MM.1S (cell line): ENCODE measurements around the gene PTH.
A peak's percentile ranks its signal among the peaks of the same experiment; 100 is the strongest.

ENCODE experiments used
- DNase-seq: peaks from one replicate; pipeline ENCODE4 v3.0.0-alpha.2; 2015
- H2AFZ ChIP-seq: fragments of 300-600 bp; sonication (generic); 2 replicates; pipeline ENCODE4 v1.6.0; 2016; ENCODE audit warnings: antibody characterized with exemption, low read length
- H3F3A ChIP-seq: fragments of 300-600 bp; sonication (generic); 2 replicates; pipeline ENCODE4 v1.6.1; 2016; ENCODE audit warnings: mild to moderate bottlenecking, antibody characterized with exemption, low read length, moderate library complexity, mixed read lengths; ENCODE audit not compliant: insufficient read depth
- H3K27ac ChIP-seq: fragments of 300-600 bp; sonication (generic); 2 replicates; pipeline ENCODE4 v1.5.1; 2016; ENCODE audit warnings: mild to moderate bottlenecking, low read length
- H3K27me3 ChIP-seq: fragments of 300-600 bp; sonication (generic); replicated peaks from 2 replicates; pipeline ENCODE4 v1.6.0; 2016; ENCODE audit warnings: low read length; ENCODE audit not compliant: insufficient read depth
- H3K36me3 ChIP-seq: fragments of 300-600 bp; sonication (generic); replicated peaks from 2 replicates; pipeline ENCODE4 v1.6.1; 2016; ENCODE audit warnings: mild to moderate bottlenecking, low read length, mixed read lengths; ENCODE audit not compliant: insufficient read depth
- H3K4me1 ChIP-seq: fragments of 300-600 bp; sonication (generic); 2 replicates; pipeline ENCODE4 v1.6.1; 2016; ENCODE audit warnings: low read length, mixed read lengths
- H3K4me2 ChIP-seq: fragments of 300-600 bp; sonication (generic); 2 replicates; pipeline ENCODE4 v1.6.0; 2016; ENCODE audit warnings: low read depth, low read length
- H3K4me3 ChIP-seq: fragments of 300-600 bp; sonication (generic); 2 replicates; pipeline ENCODE4 v1.5.1; 2016; ENCODE audit warnings: low read length, mixed read lengths
- H3K79me2 ChIP-seq: fragments of 300-600 bp; sonication (generic); 2 replicates; pipeline ENCODE4 v1.6.1; 2016; ENCODE audit warnings: mixed run types, low read length, mixed read lengths
- H3K9ac ChIP-seq: fragments of 300-600 bp; sonication (generic); 2 replicates; pipeline ENCODE4 v1.6.1; 2016; ENCODE audit warnings: low read length, mixed read lengths
- H3K9me2 ChIP-seq: fragments of 300-600 bp; sonication (generic); replicated peaks from 2 replicates; pipeline ENCODE4 v1.6.1; 2016; ENCODE audit warnings: mild to moderate bottlenecking, low read length, mixed read lengths; ENCODE audit not compliant: insufficient read depth
- H3K9me3 ChIP-seq: fragments of 300-600 bp; sonication (generic); replicated peaks from 2 replicates; pipeline ENCODE4 v1.6.1; 2016; ENCODE audit warnings: mild to moderate bottlenecking, low read length, mixed read lengths; ENCODE audit not compliant: insufficient read depth
- H4K20me1 ChIP-seq: fragments of 300-600 bp; sonication (generic); 2 replicates; pipeline ENCODE4 v1.6.1; 2016; ENCODE audit warnings: mild to moderate bottlenecking, low read length, moderate library complexity, mixed read lengths; ENCODE audit not compliant: insufficient read depth
- CTCF ChIP-seq: fragments of 300-600 bp; sonication (generic); IDR thresholded peaks from 2 replicates; pipeline ENCODE4 v1.5.1; 2016; ENCODE audit warnings: antibody characterized with exemption, low read length, mixed read lengths
- EZH2 ChIP-seq: fragments of 300-600 bp; sonication (generic); optimal IDR thresholded peaks from 2 replicates; pipeline ENCODE3; 2017; ENCODE audit warnings: low read depth, mild to moderate bottlenecking, antibody characterized with exemption, low read length, mixed read lengths
- EZH2phosphoT487 ChIP-seq: fragments of 300-600 bp; sonication (generic); IDR thresholded peaks from 2 replicates; pipeline ENCODE4 v1.6.1; 2018; ENCODE audit warnings: antibody characterized with exemption, low read length

PTH gene

GRCh38 chr11:13463779-13464290, 32.0 kb downstream of the PTH start:
- peak overlapping the region; percentile 85 for H3K4me2 ChIP-seq
- H4K20me1 ChIP-seq = no peaks in the 10 kb centered on the region
- peak overlapping the region; percentile 84 for H2AFZ ChIP-seq
- H3K27me3 ChIP-seq = no peaks in the 10 kb centered on the region
- H3K9me2 ChIP-seq = no peaks in the 10 kb centered on the region
- no peaks in the 10 kb centered on the region for H3F3A ChIP-seq
- no peak for TF ChIP-seq EZH2
- TF ChIP-seq EZH2phosphoT487 = no peak
- TF ChIP-seq CTCF = no peak
- peak overlapping the region; percentile 76 for H3K4me3 ChIP-seq
- H3K9me3 ChIP-seq = no peaks in the 10 kb centered on the region
- H3K27ac ChIP-seq = peak overlapping the region; percentile 61; the same call in 1 of the 2 replicates
- DNase-seq = peak; percentile 35
- H3K9ac ChIP-seq = peak overlapping the region; percentile 71; the same call in 1 of the 2 replicates
- peaks cover 10% of the 10 kb centered on the region; the same call in 1 of the 2 replicates for H3K4me1 ChIP-seq
- peaks cover 38% of the 10 kb centered on the region for H3K79me2 ChIP-seq
- no peaks in the 10 kb centered on the region for H3K36me3 ChIP-seq

- peak within 1 kb of the TSS; percentile 61; the same call in 1 of the 2 replicates for H3K27ac ChIP-seq
- peak within 1 kb of the TSS; percentile 85 for H3K4me2 ChIP-seq
- H3K79me2 ChIP-seq = peaks cover 45% of the 10 kb centered on the region
- H3K27me3 ChIP-seq = no peaks in the 10 kb centered on the region
- H2AFZ ChIP-seq = peak within 1 kb of the TSS; percentile 84
- no peaks in the 10 kb centered on the region for H3K9me3 ChIP-seq
- H3F3A ChIP-seq = no peaks in the 10 kb centered on the region
- H3K4me3 ChIP-seq = peak within 1 kb of the TSS; percentile 76
- peak; percentile 97 for DNase-seq
- no peak for TF ChIP-seq EZH2
- no peak for TF ChIP-seq EZH2phosphoT487
- TF ChIP-seq CTCF = no peak
- H3K4me1 ChIP-seq = peaks cover 10% of the 10 kb centered on the region; the same call in 1 of the 2 replicates
- no peaks in the 10 kb centered on the region for H4K20me1 ChIP-seq
- H3K36me3 ChIP-seq = no peaks in the 10 kb centered on the region
- H3K9me2 ChIP-seq = no peaks in the 10 kb centered on the region
- peak within 1 kb of the TSS; percentile 71 for H3K9ac ChIP-seq
These were observed 32.7 kb downstream of the PTH start, which contains the start of gene BTBD10 for GRCh38 chr11:13462901-13463778. BTBD10 (minus strand) TSS chr11:13463222; CDS start chr11:13445124, 18,098 bp downstream.

GRCh38 chr11:13462311-13462900, 33.4 kb downstream of the PTH start:
- Histone ChIP-seq H3F3A (no peaks in the 10 kb centered on the region), H3K9me3 (no peaks in the 10 kb centered on the region), H3K27me3 (no peaks in the 10 kb centered on the region), H3K27ac (peak overlapping the region; percentile 61; the same call in 1 of the 2 replicates), H3K36me3 (no peaks in the 10 kb centered on the region), H2AFZ (peak overlapping the region; percentile 84), H3K9ac (peak overlapping the region; percentile 71), H3K4me1 (peaks cover 10% of the 10 kb centered on the region; the same call in 1 of the 2 replicates), H3K79me2 (peaks cover 52% of the 10 kb centered on the region), H3K4me3 (peak overlapping the region; percentile 76), H3K4me2 (peak overlapping the region; percentile 80), H4K20me1 (no peaks in the 10 kb centered on the region), H3K9me2 (no peaks in the 10 kb centered on the region)
- DNase-seq = peak; percentile 29
- no peak for TF ChIP-seq EZH2phosphoT487
- TF ChIP-seq CTCF = peak; percentile 10; the same call in 1 of the 2 replicates
